ENCODE measurements around the gene QARS1. TPM values are rescaled to one million over a fixed set of nuclear protein-coding genes. Genes with fewer than 3 reads are reported as not detected.
A peak's percentile ranks its signal among the peaks of the same experiment; 100 is the strongest.

Gene QARS1
- total RNA-seq: 100 to 1,000 TPM; 198 to 246 TPM
- polyA plus RNA-seq (ENCODE audit: insufficient read depth, low read depth, low replicate concordance): 175 TPM
- long read RNA-seq, donor 1, transcript QARS-201 (24 exons, 2,827 nt): major isoform, 18 of 66 reads
- long read RNA-seq, donor 1, partial matches to known transcripts: 39 of 66 reads
- long read RNA-seq, donor 1, other reads (novel, unspliced or antisense): 0 of 66 reads
- long read RNA-seq, donor 2, transcript QARS-218 (2 exons, 600 nt): minor isoform, 6 of 52 reads
- long read RNA-seq, donor 2, transcript QARS-201 (24 exons, 2,827 nt): major isoform, 21 of 52 reads
- long read RNA-seq, donor 2, partial matches to known transcripts: 20 of 52 reads
- long read RNA-seq, donor 2, other reads (novel, unspliced or antisense): 0 of 52 reads

DNA sequence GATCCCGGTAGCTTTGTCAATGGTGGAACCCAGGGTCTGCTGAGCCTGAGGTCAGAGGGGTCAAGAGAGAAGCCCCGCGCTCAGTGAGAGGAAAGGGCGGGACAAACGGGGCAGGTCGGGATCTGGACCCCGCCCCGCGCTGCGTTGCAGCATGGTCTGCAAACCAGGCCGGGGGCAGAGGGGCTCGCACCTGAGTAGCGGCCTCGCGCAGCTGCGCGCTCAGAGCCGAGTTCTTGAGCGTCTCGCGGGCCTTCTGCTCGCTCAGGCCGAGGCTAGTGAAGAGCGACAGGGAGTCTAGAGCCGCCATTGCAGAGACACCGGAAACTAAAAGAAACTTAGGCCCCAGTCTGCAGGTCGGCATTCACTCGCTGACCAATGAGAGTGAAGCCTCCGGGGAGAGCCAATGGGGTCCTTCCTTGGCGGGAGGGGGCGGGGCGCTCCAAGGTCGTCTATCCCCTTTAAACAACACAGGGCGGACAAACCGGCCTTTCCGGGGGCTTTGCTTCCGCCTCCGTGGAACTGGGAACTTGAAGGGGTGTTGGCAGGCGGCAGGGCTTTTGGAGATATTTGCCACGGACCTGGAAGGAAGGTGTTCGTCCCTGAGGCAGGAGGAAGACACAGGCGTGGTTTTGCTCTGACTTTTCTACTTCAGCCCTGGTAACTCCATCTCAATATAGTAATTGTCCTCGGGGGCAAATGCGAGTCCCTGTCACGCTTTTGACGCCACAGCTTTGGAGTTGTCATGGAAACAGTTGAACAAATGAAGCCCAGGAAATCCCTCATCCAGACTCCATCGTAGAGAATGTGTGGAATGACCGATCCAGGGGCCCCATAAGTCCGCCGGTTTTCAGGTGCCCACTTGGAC, at the start of gene QARS1:
TSS of gene QARS1 (minus strand) at position 331 of the 865 bp plus-strand sequence. CDS start at position 307, 24 bp downstream.
- no peaks in the 10 kb centered on the region for H3K27me3 ChIP-seq
- TF ChIP-seq CTCF (IDR thresholded peaks at IDR 0.05): no peak
- no peak for TF ChIP-seq POLR2A (IDR thresholded peaks at IDR 0.05)
- H3K4me3 ChIP-seq: peak within 1 kb of the TSS; percentile 96 to 97
- peak; percentile 96 for DNase-seq
- no peaks in the 10 kb centered on the region for H3K9me3 ChIP-seq
- H3K36me3 ChIP-seq (ENCODE audit: low read depth, missing control alignments): no peaks in the 10 kb centered on the region
- intact Hi-C loops (cut with DNase I; ENCODE audit: low total_unique reads): no loop called here
- 1% methylated on average over 27 to 50 of the region's 50 CpGs for WGBS, 2 donors
- H3K4me1 ChIP-seq: peaks cover 13% of the 10 kb centered on the region
- peak within 1 kb of the TSS; percentile 64 to 77 for H3K27ac ChIP-seq

DNA sequence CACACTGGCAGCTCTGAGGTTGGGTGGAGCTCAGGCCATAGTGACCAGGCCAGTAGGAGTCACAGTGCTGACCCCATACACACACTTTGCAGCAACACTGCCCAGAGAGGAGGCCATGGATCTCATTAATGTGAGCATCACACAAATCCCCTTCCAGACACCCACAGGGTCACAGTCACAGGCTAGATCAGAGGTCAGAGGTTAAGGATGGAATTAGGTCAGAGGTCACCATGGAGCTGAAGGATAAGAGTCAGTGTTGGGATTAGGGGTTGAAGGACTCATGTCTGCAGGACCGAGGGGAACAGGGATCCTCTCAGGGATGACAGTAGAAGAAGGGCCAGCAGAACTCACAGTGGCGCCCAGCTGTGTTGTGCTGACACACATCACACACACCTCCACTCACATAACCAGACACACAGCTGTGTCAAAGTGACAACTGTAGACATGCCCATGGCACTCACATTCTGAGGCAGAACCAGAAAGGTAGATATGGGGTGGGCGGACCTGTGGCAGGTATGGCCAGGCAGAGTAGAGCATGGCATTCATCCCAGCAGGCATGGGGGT, 48.9 kb upstream of the QARS1 start:
- Histone ChIP-seq H3K27me3 (no peaks in the 10 kb centered on the region), H3K36me3 (ENCODE audit: low read depth, missing control alignments) (no peaks in the 10 kb centered on the region), H3K4me3 (no peak overlapping the region), H3K27ac (no peak overlapping the region), H3K9me3 (no peaks in the 10 kb centered on the region), H3K4me1 (no peaks in the 10 kb centered on the region)
- intact Hi-C loops (cut with DNase I; ENCODE audit: low total_unique reads): no loop called here
- WGBS, 2 donors: 85 to 93% methylated on average over 3 of the region's 3 CpGs
- TF ChIP-seq CTCF (IDR thresholded peaks at IDR 0.05) (no peak), POLR2A (IDR thresholded peaks at IDR 0.05) (no peak)
- no peak for DNase-seq

DNA sequence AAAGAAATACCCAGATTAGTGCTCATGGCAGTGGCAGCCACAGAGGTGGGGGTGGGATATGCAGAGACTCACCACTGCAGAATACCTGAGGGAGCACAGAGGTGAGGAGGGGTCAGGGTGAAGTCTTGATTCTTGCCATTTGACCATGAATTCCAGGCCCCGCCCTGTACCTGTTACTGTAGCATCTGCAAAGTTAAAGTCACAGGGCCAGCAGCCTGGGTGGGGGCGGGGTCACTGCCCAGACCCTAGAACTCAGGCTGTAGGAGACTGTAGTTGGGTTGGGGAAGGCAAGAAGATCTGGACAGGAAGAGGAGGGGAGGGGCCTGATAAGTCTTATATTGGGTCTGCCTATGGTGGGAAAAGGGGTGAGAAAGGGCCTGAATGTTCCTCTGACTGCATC, 47.1 kb upstream of the QARS1 start:
- H3K4me3 ChIP-seq: no peak overlapping the region
- 93 to 97% methylated on average over 2 of the region's 2 CpGs for WGBS, 2 donors
- DNase-seq: no peak
- no peaks in the 10 kb centered on the region for H3K9me3 ChIP-seq
- H3K27me3 ChIP-seq: no peaks in the 10 kb centered on the region
- intact Hi-C loops (cut with DNase I; ENCODE audit: low total_unique reads): no loop called here
- no peak for TF ChIP-seq POLR2A (IDR thresholded peaks at IDR 0.05)
- TF ChIP-seq CTCF (IDR thresholded peaks at IDR 0.05): no peak
- H3K4me1 ChIP-seq: no peaks in the 10 kb centered on the region
- no peak overlapping the region for H3K27ac ChIP-seq
- H3K36me3 ChIP-seq (ENCODE audit: low read depth, missing control alignments): no peaks in the 10 kb centered on the region

GRCh38 chr3:49148159-49148558, 43.6 kb upstream of the QARS1 start:
- 81 to 83% methylated on average over 5 of the region's 5 CpGs for WGBS, 2 donors
- intact Hi-C loops (cut with DNase I; ENCODE audit: low total_unique reads): no loop called here
- TF ChIP-seq CTCF (IDR thresholded peaks at IDR 0.05): no peak
- no peak for TF ChIP-seq POLR2A (IDR thresholded peaks at IDR 0.05)
- no peak for DNase-seq
- H3K27ac ChIP-seq: no peak overlapping the region
- no peak overlapping the region for H3K4me3 ChIP-seq
- H3K4me1 ChIP-seq: no peaks in the 10 kb centered on the region
- no peaks in the 10 kb centered on the region for H3K27me3 ChIP-seq
- no peaks in the 10 kb centered on the region for H3K9me3 ChIP-seq
- H3K36me3 ChIP-seq (ENCODE audit: low read depth, missing control alignments): no peaks in the 10 kb centered on the region

Data from testis (tissue), 5 donors.